Choroid plexus epithelial cell (primary cell): Measurements from ENCODE around the gene CCNB3.

Experiments used
- DNase-seq: peaks from one replicate; pipeline ENCODE4 v3.0.0-alpha.2; 2010; ENCODE audit warnings: low read depth
- H3K4me3 ChIP-seq: 2 replicates; pipeline ENCODE4 v1.5.1; 2011; ENCODE audit warnings: low read depth, mild to moderate bottlenecking, control low read depth, low read length, moderate library complexity
- CTCF ChIP-seq: conservative IDR thresholded peaks from 2 replicates; pipeline ENCODE4 v1.5.1; 2011; ENCODE audit warnings: low read depth, mild to moderate bottlenecking, control low read depth, inconsistent platforms, low read length, moderate library complexity

Gene CCNB3

GRCh38 chrX:50204364-50204899, at the start of gene CCNB3:
Gene CCNB3 (plus strand): TSS chrX:50204765. CDS start chrX:50285164, 80,399 bp downstream.
- peak within 1 kb of the TSS; percentile 35 for H3K4me3 ChIP-seq
- DNase-seq = peak; percentile 85

GRCh38 chrX:50157545-50158135, 46.9 kb upstream of the CCNB3 start:
- no peak for TF ChIP-seq CTCF
- no peak overlapping the region for H3K4me3 ChIP-seq
- DNase-seq = peak; percentile 18

More at GRCh38 chrX:50204364-50204899, at the start of gene CCNB3:
- TF ChIP-seq CTCF = peak; percentile 73

GRCh38 chrX:50158593-50158992, 46.0 kb upstream of the CCNB3 start:
- DNase-seq = no peak
- TF ChIP-seq CTCF = no peak
- H3K4me3 ChIP-seq = no peak overlapping the region

GRCh38 chrX:50161127-50161526, 43.4 kb upstream of the CCNB3 start:
- TF ChIP-seq CTCF = no peak
- peak; percentile 34 for DNase-seq

GRCh38 chrX:50165727-50166126, 38.8 kb upstream of the CCNB3 start:
- no peak for TF ChIP-seq CTCF
- no peak overlapping the region for H3K4me3 ChIP-seq
- no peak for DNase-seq

More at GRCh38 chrX:50161127-50161526, 43.4 kb upstream of the CCNB3 start:
- no peak overlapping the region for H3K4me3 ChIP-seq

GRCh38 chrX:50167366-50167765, 37.2 kb upstream of the CCNB3 start:
- no peak overlapping the region for H3K4me3 ChIP-seq
- DNase-seq = no peak
- TF ChIP-seq CTCF = no peak

GRCh38 chrX:50168241-50168687, 36.3 kb upstream of the CCNB3 start:
- no peak for TF ChIP-seq CTCF
- peak; percentile 2 for DNase-seq
- H3K4me3 ChIP-seq = no peak overlapping the region
